ENCODE measurements around the gene ACSF3.
"Not testable (repeated sequence)": the region's sequence is repeated elsewhere in the genome, so short reads cannot be mapped to it uniquely, and the experiment has no call there.

Gene ACSF3

GRCh38 chr16:89055894-89056555 is 37.6 kb upstream of the ACSF3 start:
- DNase-seq: no peak

GRCh38 chr16:89056592-89056991 is 37.1 kb upstream of the ACSF3 start:
- no peak for DNase-seq

- DNase-seq: no peak
These were observed 35.9 kb upstream of the ACSF3 start for GRCh38 chr16:89057738-89058137.

- no peak for DNase-seq
These were observed 34.8 kb upstream of the ACSF3 start for GRCh38 chr16:89058812-89059211.

- no peak for DNase-seq
These were observed 33.4 kb upstream of the ACSF3 start for GRCh38 chr16:89060207-89060794.

- DNase-seq: no peak
These were observed 32.6 kb upstream of the ACSF3 start for GRCh38 chr16:89061086-89061485.

- DNase-seq: no peak
These were observed 31.9 kb upstream of the ACSF3 start for GRCh38 chr16:89061590-89062380.

- no peak for DNase-seq
These were observed 31.0 kb upstream of the ACSF3 start for GRCh38 chr16:89062389-89063345.

GRCh38 chr16:89063768-89064320 is 29.8 kb upstream of the ACSF3 start:
- no peak for DNase-seq

GRCh38 chr16:89064606-89065457 is 28.8 kb upstream of the ACSF3 start:
- no peak for DNase-seq

GRCh38 chr16:89065458-89065822 is 28.2 kb upstream of the ACSF3 start:
- DNase-seq: no peak

GRCh38 chr16:89066721-89067120 is 26.9 kb upstream of the ACSF3 start:
- no peak for DNase-seq

- DNase-seq: no peak
These were observed 25.8 kb upstream of the ACSF3 start for GRCh38 chr16:89067677-89068443.

- not testable (repeated sequence) for DNase-seq
These were observed 24.6 kb upstream of the ACSF3 start for GRCh38 chr16:89068814-89069616.

GRCh38 chr16:89069920-89070319 is 23.7 kb upstream of the ACSF3 start:
- DNase-seq: no peak

GRCh38 chr16:89070590-89070989 is 23.1 kb upstream of the ACSF3 start:
- DNase-seq: no peak

- peak; percentile 77 for DNase-seq
These were observed 21.7 kb upstream of the ACSF3 start for GRCh38 chr16:89071686-89072547.

GRCh38 chr16:89072548-89073130 is 21.0 kb upstream of the ACSF3 start:
- DNase-seq: no peak
